Measurements from ENCODE around the gene NCR2.
"Not testable (repeated sequence)": the region's sequence is repeated elsewhere in the genome, so short reads cannot be mapped to it uniquely, and the experiment has no call there.

NCR2 gene

GRCh38 chr6:41335296-41335695 is at the start of gene NCR2:
NCR2 (plus strand) TSS chr6:41335608; CDS start chr6:41335877, 269 bp downstream.
- DNase-seq (ENCODE audit: low read depth), result no peak

GRCh38 chr6:41286544-41287346 is 48.7 kb upstream of the NCR2 start, which contains the start of gene TREM1:
TREM1 (minus strand) TSS chr6:41286682; CDS start chr6:41286655, 27 bp downstream.
- no peak for DNase-seq (ENCODE audit: low read depth)

GRCh38 chr6:41288030-41288753 is 47.2 kb upstream of the NCR2 start:
- no peak for DNase-seq (ENCODE audit: low read depth)

- no peak for DNase-seq (ENCODE audit: low read depth)
These were observed 46.7 kb upstream of the NCR2 start for GRCh38 chr6:41288754-41289129.

GRCh38 chr6:41289815-41290214 is 45.6 kb upstream of the NCR2 start:
- no peak for DNase-seq (ENCODE audit: low read depth)

GRCh38 chr6:41291717-41292116 is 43.7 kb upstream of the NCR2 start:
- DNase-seq (ENCODE audit: low read depth), result no peak

- DNase-seq (ENCODE audit: low read depth), result no peak
These were observed 41.1 kb upstream of the NCR2 start for GRCh38 chr6:41294214-41294872.

GRCh38 chr6:41297248-41297647 is 38.2 kb upstream of the NCR2 start:
- DNase-seq (ENCODE audit: low read depth), result not testable (repeated sequence)

GRCh38 chr6:41298785-41299502 is 36.5 kb upstream of the NCR2 start:
- DNase-seq (ENCODE audit: low read depth), result no peak

GRCh38 chr6:41302638-41303037 is 32.8 kb upstream of the NCR2 start:
- no peak for DNase-seq (ENCODE audit: low read depth)

- peak; percentile 31 for DNase-seq (ENCODE audit: low read depth)
These were observed 29.1 kb upstream of the NCR2 start for GRCh38 chr6:41306187-41306854.

- no peak for DNase-seq (ENCODE audit: low read depth)
These were observed 20.2 kb upstream of the NCR2 start for GRCh38 chr6:41315203-41315602.

- no peak for DNase-seq (ENCODE audit: low read depth)
These were observed 19.3 kb upstream of the NCR2 start for GRCh38 chr6:41315943-41316620.

- DNase-seq (ENCODE audit: low read depth), result no peak
These were observed 17.2 kb upstream of the NCR2 start for GRCh38 chr6:41318261-41318653.

GRCh38 chr6:41318654-41319565 is 16.5 kb upstream of the NCR2 start:
- peak; percentile 70 for DNase-seq (ENCODE audit: low read depth)

GRCh38 chr6:41321183-41321582 is 14.2 kb upstream of the NCR2 start:
- DNase-seq (ENCODE audit: low read depth), result no peak

GRCh38 chr6:41325446-41326066 is 9.9 kb upstream of the NCR2 start:
- DNase-seq (ENCODE audit: low read depth), result no peak

GRCh38 chr6:41326092-41326491 is 9.3 kb upstream of the NCR2 start:
- DNase-seq (ENCODE audit: low read depth), result no peak

- DNase-seq (ENCODE audit: low read depth), result no peak
These were observed 8.2 kb upstream of the NCR2 start for GRCh38 chr6:41327177-41327576.

All from stimulated activated CD4-positive, alpha-beta T cell treated with anti-CD3 and anti-CD28 coated beads, Interleukin-2, amount 100 ng/mL, for 4 hours (primary cell).